Activated B cell treated with CpG ODN at 0.5 μM for 24 hours (primary cell): ENCODE results near the gene PTPRK. TPM values are rescaled to one million over a fixed set of nuclear protein-coding genes. Genes with fewer than 3 reads are reported as not detected.

Experiments used
- ATAC-seq: fragments of 200-7000 bp; cut with Tn5 transposase; one replicate; pipeline ENCODE4 v1.10.0; 2021; ENCODE audit warnings: low read depth, mild to moderate bottlenecking, moderate library complexity
- CTCF ChIA-PET: fragments of 350-600 bp; sonication (Branson Sonifier 250); formaldehyde crosslinking; loops from one replicate; lab custom pipeline; 2021; ENCODE audit warnings: antibody characterized with exemption; lab: Charles Lee
- POLR2A ChIA-PET: fragments of 350-600 bp; sonication (Branson Sonifier 250); formaldehyde crosslinking; loops from one replicate; lab custom pipeline; 2021; ENCODE audit warnings: antibody characterized with exemption; lab: Charles Lee
- DNase-seq: peaks from one replicate; pipeline ENCODE4 v3.0.0; 2022
- H3K27ac Mint-ChIP-seq: one replicate; pipeline ENCODE4 v1.8.0; 2020; ENCODE audit warnings: mixed read lengths
- H3K27me3 Mint-ChIP-seq: one replicate; pipeline ENCODE4 v1.8.0; 2021; ENCODE audit warnings: mixed read lengths
- H3K36me3 Mint-ChIP-seq: one replicate; pipeline ENCODE4 v1.8.0; 2021; ENCODE audit warnings: low read depth, mixed read lengths
- H3K4me1 Mint-ChIP-seq: one replicate; pipeline ENCODE4 v1.8.0; 2021; ENCODE audit warnings: mixed read lengths
- H3K4me3 Mint-ChIP-seq: one replicate; pipeline ENCODE4 v1.8.0; 2020; ENCODE audit warnings: mild to moderate bottlenecking, mixed read lengths
- H3K9me3 Mint-ChIP-seq: one replicate; pipeline ENCODE4 v1.8.0; 2020; ENCODE audit warnings: mixed read lengths
- intact Hi-C: fragments of 100-400 bp; cut with micrococcal nuclease; formaldehyde crosslinking; loops from one replicate; pipeline ENCODE4 v1.15.1; 2024
- total RNA-seq: library from RNA; stranded (reverse); gene quantifications from 2 replicates; pipeline ENCODE4 v1.2.3, GENCODE V29; 2022
- TF ChIP-seq, protein P1 (sequence below): fragments of 200-600 bp; IDR thresholded peaks from one replicate; pipeline ENCODE4 v1.8.0; 2022; ENCODE audit warnings: antibody characterized with exemption, mild to moderate bottlenecking

The PTPRK gene
- total RNA-seq, 1 donor from 2014 or later, result 14.2 TPM

DNA sequence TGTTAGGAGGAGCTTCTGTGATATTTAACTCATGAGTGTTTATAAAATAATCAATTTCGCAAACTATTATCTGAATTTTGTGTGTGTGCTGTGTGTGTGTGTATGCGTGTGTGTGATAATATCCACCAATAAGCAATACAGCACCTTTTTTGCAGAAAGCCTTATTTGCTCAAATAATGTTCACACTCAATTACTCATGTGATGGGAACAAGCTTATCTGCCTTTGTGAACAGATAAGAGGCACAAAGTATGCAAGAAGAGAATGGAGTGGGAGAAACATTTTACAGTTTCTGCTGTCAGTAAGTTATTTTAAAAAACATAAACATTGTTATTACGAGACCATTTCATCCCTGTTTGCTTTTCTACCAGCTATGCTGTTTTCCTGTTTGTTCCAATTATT lies 36.7 kb upstream of the PTPRK start:
- H3K27me3 Mint-ChIP-seq, result no peaks in the 10 kb centered on the region
- H3K4me3 Mint-ChIP-seq, result no peak overlapping the region
- no peak overlapping the region for H3K27ac Mint-ChIP-seq
- H3K4me1 Mint-ChIP-seq, result no peaks in the 10 kb centered on the region
- H3K9me3 Mint-ChIP-seq, result no peaks in the 10 kb centered on the region
- ChIA-PET CTCF (no interaction called here), POLR2A (no interaction called here)
- intact Hi-C loops, result no loop called here
- no peak for ATAC-seq
- DNase-seq, result no peak
- TF ChIP-seq, protein P1, sequence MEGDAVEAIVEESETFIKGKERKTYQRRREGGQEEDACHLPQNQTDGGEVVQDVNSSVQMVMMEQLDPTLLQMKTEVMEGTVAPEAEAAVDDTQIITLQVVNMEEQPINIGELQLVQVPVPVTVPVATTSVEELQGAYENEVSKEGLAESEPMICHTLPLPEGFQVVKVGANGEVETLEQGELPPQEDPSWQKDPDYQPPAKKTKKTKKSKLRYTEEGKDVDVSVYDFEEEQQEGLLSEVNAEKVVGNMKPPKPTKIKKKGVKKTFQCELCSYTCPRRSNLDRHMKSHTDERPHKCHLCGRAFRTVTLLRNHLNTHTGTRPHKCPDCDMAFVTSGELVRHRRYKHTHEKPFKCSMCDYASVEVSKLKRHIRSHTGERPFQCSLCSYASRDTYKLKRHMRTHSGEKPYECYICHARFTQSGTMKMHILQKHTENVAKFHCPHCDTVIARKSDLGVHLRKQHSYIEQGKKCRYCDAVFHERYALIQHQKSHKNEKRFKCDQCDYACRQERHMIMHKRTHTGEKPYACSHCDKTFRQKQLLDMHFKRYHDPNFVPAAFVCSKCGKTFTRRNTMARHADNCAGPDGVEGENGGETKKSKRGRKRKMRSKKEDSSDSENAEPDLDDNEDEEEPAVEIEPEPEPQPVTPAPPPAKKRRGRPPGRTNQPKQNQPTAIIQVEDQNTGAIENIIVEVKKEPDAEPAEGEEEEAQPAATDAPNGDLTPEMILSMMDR, result no peak
- H3K36me3 Mint-ChIP-seq, result no peaks in the 10 kb centered on the region

DNA sequence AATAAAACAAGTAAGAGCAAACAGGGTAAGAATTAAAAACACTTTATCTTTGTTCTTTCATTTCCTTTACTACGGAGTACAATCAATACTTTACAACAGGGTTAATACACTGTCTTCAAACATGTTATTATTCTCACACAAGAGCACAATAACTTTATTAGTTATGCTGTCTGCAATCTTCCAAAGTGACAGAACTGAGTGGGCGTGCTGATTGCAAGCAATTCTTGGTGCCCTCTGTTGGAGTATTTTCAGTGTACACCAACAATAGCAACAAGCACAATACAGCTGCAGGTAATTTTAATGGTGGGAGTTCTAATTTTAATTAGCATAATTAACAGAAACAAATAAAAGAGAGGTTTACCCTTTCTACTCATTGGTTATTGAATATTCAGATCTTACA lies 33.9 kb upstream of the PTPRK start:
- intact Hi-C loops, result no loop called here
- Mint-ChIP-seq H3K27ac (no peak overlapping the region), H3K4me1 (no peaks in the 10 kb centered on the region), H3K27me3 (no peaks in the 10 kb centered on the region), H3K4me3 (no peak overlapping the region), H3K36me3 (no peaks in the 10 kb centered on the region), H3K9me3 (no peaks in the 10 kb centered on the region)
- DNase-seq (no peak), ATAC-seq (no peak)
- TF ChIP-seq, protein P1, result no peak
- ChIA-PET POLR2A (no interaction called here), CTCF (no interaction called here)

DNA sequence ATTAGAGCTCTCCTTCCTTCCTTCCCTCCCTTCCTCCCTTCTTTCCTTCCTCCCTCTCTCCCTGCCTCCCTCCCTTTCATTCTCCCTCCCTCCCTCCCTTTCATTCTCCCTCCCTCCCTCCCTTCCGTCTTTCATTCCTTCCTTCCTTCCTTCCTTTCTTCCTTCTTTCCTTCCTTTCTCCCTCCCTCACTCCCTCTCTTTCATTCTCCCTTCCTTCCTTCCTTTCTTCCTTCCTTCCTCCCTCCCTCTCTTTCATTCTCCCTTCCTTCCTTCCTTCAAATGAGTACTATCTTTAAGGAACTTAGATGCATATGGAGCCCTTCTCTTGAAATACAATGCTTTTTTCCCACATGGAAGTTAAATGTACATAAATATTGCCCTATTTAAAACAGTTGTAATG lies 20.9 kb upstream of the PTPRK start:
- no peak overlapping the region for H3K4me3 Mint-ChIP-seq
- TF ChIP-seq, protein P1, result no peak
- H3K36me3 Mint-ChIP-seq, result no peaks in the 10 kb centered on the region
- intact Hi-C loops, result no loop called here
- CTCF ChIA-PET, result no interaction called here
- H3K27ac Mint-ChIP-seq, result no peak overlapping the region
- DNase-seq (no peak), ATAC-seq (no peak)
- POLR2A ChIA-PET, result no interaction called here
- H3K27me3 Mint-ChIP-seq, result no peaks in the 10 kb centered on the region
- H3K9me3 Mint-ChIP-seq, result no peaks in the 10 kb centered on the region
- no peaks in the 10 kb centered on the region for H3K4me1 Mint-ChIP-seq

DNA sequence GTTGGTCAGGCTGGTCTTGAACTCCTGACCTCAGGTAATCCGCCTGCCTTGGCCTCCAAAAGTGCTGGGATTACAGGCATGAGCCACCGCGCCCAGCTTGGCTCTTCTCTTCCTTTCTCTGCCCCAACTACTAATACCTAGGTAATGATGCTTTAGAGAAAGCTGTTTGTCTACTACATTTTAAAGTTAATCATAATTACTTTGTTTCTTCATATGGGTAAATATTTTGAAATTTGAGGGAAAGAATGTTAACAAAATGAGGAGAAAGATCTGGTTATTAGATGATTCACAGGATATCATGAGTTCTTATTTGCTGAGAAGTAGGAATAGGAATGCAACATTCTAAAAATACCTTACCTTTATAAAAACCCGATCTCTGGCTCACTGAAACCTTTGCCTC lies 18.4 kb upstream of the PTPRK start:
- POLR2A ChIA-PET, result no interaction called here
- Mint-ChIP-seq H3K9me3 (no peaks in the 10 kb centered on the region), H3K4me3 (no peak overlapping the region), H3K4me1 (no peaks in the 10 kb centered on the region), H3K27ac (no peak overlapping the region), H3K36me3 (no peaks in the 10 kb centered on the region), H3K27me3 (no peaks in the 10 kb centered on the region)
- DNase-seq (no peak), ATAC-seq (no peak)
- CTCF ChIA-PET, result no interaction called here
- TF ChIP-seq, protein P1, result no peak
- intact Hi-C loops, result no loop called here

DNA sequence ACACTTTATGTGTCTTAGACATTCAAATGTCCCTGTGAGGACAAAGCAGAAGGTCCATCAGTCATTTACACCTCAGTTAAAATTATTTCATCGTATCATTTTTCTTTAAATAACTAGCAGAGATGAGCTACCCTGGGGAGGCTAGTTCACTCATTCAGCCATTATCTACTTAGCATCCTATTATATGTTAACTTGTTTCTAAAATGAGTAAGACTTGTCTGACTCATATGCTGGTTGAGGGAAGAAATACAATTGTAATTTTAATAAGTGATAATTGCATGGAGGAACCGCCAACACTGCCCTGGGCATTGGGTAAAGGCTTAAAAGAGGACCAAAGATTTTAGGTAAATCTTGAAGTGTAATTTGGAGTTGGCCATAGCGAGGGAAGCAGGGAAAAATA lies 12.4 kb upstream of the PTPRK start:
- TF ChIP-seq, protein P1, result no peak
- Mint-ChIP-seq H3K27ac (no peak overlapping the region), H3K4me1 (no peaks in the 10 kb centered on the region), H3K9me3 (no peaks in the 10 kb centered on the region), H3K4me3 (no peak overlapping the region), H3K36me3 (no peaks in the 10 kb centered on the region), H3K27me3 (peaks cover 3% of the 10 kb centered on the region)
- DNase-seq (no peak), ATAC-seq (no peak)
- ChIA-PET POLR2A (no interaction called here), CTCF (no interaction called here)
- intact Hi-C loops, result no loop called here
